GM12864 (cell line): ENCODE measurements around the gene S1PR4.
A peak's percentile ranks its signal among the peaks of the same experiment; 100 is the strongest.

Source experiments
- DNase-seq: peaks from one replicate; pipeline ENCODE4 v3.0.0-alpha.2; 2011; ENCODE audit warnings: low read depth
- H3K4me3 ChIP-seq: 2 replicates; pipeline ENCODE4 v1.5.1; 2011; ENCODE audit warnings: mild to moderate bottlenecking, low read depth, low read length, control low read depth
- TF ChIP-seq, protein P1 (sequence below): IDR thresholded peaks from 2 replicates; pipeline ENCODE4 v1.5.1; 2011; ENCODE audit warnings: low read depth, mild to moderate bottlenecking, moderate library complexity, low read length, control low read depth, inconsistent platforms; ENCODE audit errors: missing control alignments

S1PR4 gene

DNA sequence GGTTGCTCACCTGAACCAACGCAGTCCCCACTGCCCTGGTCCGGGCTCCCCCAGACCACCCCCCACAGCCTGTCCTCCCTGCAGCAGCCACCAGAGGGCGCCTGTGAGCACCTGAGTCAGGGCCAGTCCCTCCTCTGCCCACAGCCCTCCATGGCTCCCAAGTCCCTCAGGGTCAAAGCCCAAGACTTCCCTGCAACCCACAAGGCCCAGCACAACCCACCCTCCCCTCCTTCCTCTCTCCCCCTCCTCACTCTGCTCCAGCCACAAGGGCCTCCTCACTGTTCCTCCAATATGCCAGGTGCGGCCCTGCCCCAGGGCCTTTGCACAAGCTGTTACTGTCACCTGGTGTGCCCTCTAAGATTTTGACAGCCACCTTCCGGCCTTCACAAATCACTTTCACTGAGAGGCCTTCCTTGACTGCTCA is 31.9 kb upstream of the S1PR4 start:
- TF ChIP-seq, protein P1, sequence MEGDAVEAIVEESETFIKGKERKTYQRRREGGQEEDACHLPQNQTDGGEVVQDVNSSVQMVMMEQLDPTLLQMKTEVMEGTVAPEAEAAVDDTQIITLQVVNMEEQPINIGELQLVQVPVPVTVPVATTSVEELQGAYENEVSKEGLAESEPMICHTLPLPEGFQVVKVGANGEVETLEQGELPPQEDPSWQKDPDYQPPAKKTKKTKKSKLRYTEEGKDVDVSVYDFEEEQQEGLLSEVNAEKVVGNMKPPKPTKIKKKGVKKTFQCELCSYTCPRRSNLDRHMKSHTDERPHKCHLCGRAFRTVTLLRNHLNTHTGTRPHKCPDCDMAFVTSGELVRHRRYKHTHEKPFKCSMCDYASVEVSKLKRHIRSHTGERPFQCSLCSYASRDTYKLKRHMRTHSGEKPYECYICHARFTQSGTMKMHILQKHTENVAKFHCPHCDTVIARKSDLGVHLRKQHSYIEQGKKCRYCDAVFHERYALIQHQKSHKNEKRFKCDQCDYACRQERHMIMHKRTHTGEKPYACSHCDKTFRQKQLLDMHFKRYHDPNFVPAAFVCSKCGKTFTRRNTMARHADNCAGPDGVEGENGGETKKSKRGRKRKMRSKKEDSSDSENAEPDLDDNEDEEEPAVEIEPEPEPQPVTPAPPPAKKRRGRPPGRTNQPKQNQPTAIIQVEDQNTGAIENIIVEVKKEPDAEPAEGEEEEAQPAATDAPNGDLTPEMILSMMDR = peak; percentile 95
- no peak for DNase-seq
- H3K4me3 ChIP-seq = no peak overlapping the region

DNA sequence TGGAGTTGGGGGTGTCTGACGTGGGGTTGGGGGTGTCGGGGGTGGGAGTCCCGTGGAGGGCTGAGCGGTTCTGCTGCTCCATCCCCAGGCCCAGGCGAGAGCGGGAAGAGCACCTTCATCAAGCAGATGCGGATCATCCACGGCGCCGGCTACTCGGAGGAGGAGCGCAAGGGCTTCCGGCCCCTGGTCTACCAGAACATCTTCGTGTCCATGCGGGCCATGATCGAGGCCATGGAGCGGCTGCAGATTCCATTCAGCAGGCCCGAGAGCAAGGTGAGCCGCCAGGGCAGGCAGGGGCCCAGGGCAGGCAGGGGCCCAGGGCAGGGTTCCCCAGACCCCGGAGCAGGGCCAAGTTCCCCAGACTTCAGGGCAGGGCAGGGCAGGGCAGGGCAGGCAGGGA is 30.1 kb upstream of the S1PR4 start:
- no peak for DNase-seq
- TF ChIP-seq, protein P1 = no peak
- H3K4me3 ChIP-seq = no peak overlapping the region

DNA sequence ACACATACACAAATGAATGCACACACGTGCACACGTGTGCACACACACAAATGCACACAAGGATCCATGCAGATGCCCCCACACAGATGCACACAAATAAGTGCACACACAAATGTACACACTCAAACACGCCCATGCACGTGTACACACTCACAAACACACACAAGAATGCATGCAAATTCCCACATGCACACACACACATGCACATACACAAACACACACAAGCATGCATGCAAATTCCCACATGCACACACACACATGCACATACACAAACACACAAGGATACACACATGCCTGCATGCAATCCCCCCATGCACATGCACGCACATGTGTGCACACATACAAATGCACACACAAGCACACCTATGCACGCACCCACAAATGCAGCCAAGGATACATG is 29.5 kb upstream of the S1PR4 start:
- no peak overlapping the region for H3K4me3 ChIP-seq
- TF ChIP-seq, protein P1 = no peak
- DNase-seq = no peak

DNA sequence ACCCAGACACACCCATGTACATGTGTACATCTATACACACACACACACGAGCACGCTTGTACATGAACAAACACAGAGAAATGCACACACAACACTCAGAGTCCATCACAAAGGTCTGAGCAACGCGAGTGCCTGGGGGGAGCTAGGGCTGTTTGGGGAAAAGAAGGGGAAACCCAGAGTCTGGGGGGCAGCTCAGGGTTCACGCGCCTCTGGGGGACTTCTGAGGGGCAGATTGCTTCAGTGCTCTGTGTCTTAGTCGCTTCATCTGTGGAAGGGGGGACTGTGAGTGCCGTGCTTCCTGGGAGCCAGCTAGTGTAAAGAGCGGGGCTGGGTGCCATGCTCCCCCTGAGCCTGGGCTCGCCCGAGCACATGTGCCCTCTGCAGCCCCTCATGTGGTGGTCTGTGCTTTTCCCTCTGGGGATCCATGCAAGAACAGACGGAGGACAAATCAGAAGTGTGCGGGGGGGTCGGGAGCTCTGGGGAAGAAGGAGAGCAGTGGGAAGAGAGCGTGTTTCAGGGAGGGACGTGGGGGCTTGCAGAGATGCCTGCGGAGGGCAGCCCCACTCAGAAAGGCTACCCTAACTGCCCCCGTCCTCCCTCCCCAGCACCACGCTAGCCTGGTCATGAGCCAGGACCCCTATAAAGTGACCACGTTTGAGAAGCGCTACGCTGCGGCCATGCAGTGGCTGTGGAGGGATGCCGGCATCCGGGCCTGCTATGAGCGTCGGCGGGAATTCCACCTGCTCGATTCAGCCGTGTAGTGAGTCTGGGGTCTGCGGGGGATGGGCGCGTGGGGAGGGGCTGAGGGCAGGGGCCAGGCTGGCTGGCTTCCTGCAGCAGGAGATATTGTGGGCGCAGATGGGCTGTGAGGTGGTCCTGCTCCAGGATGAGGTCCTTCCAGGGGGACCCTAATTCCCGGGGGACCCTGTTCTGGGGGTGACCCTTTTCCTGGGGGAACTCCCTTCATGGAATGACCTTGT is 28.8 kb upstream of the S1PR4 start:
- TF ChIP-seq, protein P1 = no peak
- no peak for DNase-seq
- no peak overlapping the region for H3K4me3 ChIP-seq

DNA sequence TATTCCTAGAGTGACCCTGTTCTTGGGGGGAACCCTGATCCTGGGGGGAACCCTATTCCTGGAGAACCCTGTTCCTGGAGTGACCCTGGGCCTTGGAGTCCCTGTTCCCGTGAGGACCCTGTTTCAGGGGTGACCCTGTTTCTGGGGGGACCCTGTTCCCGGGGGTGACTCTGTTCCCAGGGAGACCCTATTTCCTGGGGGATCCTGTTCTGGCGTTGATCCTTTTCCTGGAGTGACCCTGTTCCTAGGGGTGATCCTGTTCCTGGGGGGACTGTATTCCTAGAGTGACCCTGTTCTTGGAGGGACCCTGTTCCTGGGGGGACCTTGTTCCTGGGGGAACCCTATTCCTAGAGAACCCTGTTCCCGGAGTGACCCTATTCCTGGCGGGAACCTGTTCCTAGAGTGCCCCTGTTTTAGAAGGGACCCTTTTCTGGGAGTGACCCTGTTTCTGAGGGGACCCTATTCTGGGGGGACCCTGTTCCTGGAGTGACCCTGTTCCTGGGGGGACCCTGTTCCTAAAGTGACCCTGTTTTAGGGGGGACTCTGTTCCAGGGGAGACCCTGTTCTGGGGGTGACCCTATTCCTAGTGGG is 27.7 kb upstream of the S1PR4 start:
- no peak for DNase-seq
- TF ChIP-seq, protein P1 = no peak
- H3K4me3 ChIP-seq = no peak overlapping the region

DNA sequence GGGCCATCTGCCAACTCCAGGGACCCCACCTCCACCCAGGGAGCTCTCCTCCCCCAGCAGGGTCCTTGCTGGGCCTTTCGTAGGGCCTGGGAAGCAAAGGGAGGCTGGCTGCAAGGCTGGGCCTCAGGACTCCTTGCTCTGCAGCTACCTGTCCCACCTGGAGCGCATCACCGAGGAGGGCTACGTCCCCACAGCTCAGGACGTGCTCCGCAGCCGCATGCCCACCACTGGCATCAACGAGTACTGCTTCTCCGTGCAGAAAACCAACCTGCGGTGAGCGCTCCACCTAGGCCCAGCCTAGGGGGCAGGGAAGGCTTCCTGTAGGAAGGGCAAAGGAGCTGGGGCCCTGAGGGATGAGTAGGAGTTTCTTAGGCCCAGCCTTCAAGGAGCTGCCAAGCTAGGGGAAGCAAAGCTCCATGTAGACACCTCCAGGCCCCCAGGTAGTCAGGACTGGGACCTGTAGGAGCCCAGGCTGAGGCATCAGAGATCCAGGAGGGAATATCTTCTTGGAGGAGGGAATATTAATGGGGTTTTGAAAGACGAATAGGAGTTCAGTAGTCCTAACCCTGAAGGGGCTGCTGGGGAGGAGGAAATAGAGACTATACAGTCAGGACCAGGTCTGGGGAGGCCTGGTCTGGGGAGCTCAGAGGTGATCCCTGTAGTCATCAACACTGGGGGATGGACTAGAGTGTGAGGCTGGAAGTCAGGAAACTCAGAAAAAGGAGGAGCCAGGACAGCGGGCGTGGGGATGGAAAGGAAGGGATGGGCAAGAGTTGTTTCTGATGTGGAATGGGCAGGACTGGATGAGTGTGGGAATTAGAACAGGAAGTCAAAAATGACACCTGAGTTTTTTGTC is 26.8 kb upstream of the S1PR4 start:
- TF ChIP-seq, protein P1 = no peak
- DNase-seq = no peak
- no peak overlapping the region for H3K4me3 ChIP-seq
